Measurements from ENCODE around the gene LYSMD1.

Gene LYSMD1

DNA sequence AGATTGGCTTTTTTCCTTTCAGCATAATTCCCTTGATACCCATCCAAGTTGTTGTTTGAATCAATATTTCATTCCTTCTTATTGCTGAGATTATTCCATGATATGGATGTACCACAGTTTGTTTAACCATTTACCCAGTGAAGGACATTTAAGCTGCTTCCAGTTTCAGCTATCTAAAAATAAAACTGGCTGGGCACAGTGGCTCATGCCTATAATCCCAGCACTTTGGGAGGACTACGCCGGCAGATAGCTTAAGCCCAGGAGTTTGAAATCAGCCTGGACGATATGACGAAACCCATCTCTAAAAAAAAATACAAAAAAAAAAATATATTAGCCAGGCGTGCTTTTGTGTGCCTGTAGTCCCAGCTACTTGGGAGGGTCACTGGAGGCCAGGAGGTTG is 51.8 kb downstream of the LYSMD1 start:
- Histone ChIP-seq H3K9me2 (replicated peaks; ENCODE audit: low read depth, low read length) (no peaks in the 10 kb centered on the region), H3K4me2 (ENCODE audit: low read depth, low read length, poor library complexity, severe bottlenecking) (no peak overlapping the region), H3F3A (ENCODE audit: low read depth) (no peaks in the 10 kb centered on the region), H3K9ac (ENCODE audit: low read depth, low read length, poor library complexity, severe bottlenecking) (no peak overlapping the region), H3K27me3 (ENCODE audit: insufficient read depth, low read length, poor library complexity, severe bottlenecking) (no peaks in the 10 kb centered on the region), H3K36me3 (ENCODE audit: insufficient read depth, low read length) (no peaks in the 10 kb centered on the region), H4K20me1 (ENCODE audit: insufficient read depth, low read length, poor library complexity, severe bottlenecking) (no peaks in the 10 kb centered on the region), H2AFZ (ENCODE audit: low read length) (no peak overlapping the region), H3K79me2 (ENCODE audit: insufficient read depth, low read length) (no peaks in the 10 kb centered on the region), H3K4me3 (ENCODE audit: low read length, poor library complexity, severe bottlenecking) (no peak overlapping the region), H3K9me3 (ENCODE audit: insufficient read depth, low read depth, low read length) (no peaks in the 10 kb centered on the region), H3K4me1 (ENCODE audit: insufficient read depth, low read length, poor library complexity, severe bottlenecking) (no peaks in the 10 kb centered on the region)
- TF ChIP-seq, protein P1, sequence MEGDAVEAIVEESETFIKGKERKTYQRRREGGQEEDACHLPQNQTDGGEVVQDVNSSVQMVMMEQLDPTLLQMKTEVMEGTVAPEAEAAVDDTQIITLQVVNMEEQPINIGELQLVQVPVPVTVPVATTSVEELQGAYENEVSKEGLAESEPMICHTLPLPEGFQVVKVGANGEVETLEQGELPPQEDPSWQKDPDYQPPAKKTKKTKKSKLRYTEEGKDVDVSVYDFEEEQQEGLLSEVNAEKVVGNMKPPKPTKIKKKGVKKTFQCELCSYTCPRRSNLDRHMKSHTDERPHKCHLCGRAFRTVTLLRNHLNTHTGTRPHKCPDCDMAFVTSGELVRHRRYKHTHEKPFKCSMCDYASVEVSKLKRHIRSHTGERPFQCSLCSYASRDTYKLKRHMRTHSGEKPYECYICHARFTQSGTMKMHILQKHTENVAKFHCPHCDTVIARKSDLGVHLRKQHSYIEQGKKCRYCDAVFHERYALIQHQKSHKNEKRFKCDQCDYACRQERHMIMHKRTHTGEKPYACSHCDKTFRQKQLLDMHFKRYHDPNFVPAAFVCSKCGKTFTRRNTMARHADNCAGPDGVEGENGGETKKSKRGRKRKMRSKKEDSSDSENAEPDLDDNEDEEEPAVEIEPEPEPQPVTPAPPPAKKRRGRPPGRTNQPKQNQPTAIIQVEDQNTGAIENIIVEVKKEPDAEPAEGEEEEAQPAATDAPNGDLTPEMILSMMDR (conservative IDR thresholded peaks at IDR 0.05; ENCODE audit: low read length), result no peak
- no peak for TF ChIP-seq EZH2phosphoT487 (IDR thresholded peaks at IDR 0.05; ENCODE audit: borderline replicate concordance)
